GM21529 (cell line): ENCODE data around the gene FXN.
"Not testable (repeated sequence)": the region's sequence is repeated elsewhere in the genome, so short reads cannot be mapped to it uniquely, and the experiment has no call there.

Experiments used
- ATAC-seq: cut with Tn5 transposase; IDR thresholded peaks from one replicate; pipeline ENCODE4 v1.9.1; 2021; ENCODE audit not compliant: unreplicated experiment

The FXN gene

GRCh38 chr9:69097923-69098593 is 62.5 kb downstream of the FXN start:
- ATAC-seq = no peak

GRCh38 chr9:69103348-69103996 is 67.9 kb downstream of the FXN start:
- not testable (repeated sequence) for ATAC-seq

- ATAC-seq = no peak
Observed at GRCh38 chr9:69104830-69105527, 69.4 kb downstream of the FXN start.

GRCh38 chr9:69107771-69108170 is 72.2 kb downstream of the FXN start:
- ATAC-seq = no peak

- ATAC-seq = not testable (repeated sequence)
Observed at GRCh38 chr9:69108706-69109105, 73.2 kb downstream of the FXN start.

GRCh38 chr9:69109152-69109551 is 73.6 kb downstream of the FXN start:
- no peak for ATAC-seq

GRCh38 chr9:69112646-69113045 is 77.1 kb downstream of the FXN start:
- not testable (repeated sequence) for ATAC-seq

GRCh38 chr9:69115621-69116020 is 80.1 kb downstream of the FXN start:
- ATAC-seq = no peak

GRCh38 chr9:69118656-69119055 is 83.1 kb downstream of the FXN start:
- ATAC-seq = no peak

- ATAC-seq = no peak
Observed at GRCh38 chr9:69120380-69121154, 85.0 kb downstream of the FXN start.

GRCh38 chr9:69121155-69122081 is 85.9 kb downstream of the FXN start:
- peak; percentile 64 for ATAC-seq

- ATAC-seq = peak; percentile 55
Observed at GRCh38 chr9:69122082-69122548, 86.6 kb downstream of the FXN start.

GRCh38 chr9:69122549-69123141 is 87.1 kb downstream of the FXN start:
- ATAC-seq = no peak

- no peak for ATAC-seq
Observed at GRCh38 chr9:69130456-69131441, 95.2 kb downstream of the FXN start.

- ATAC-seq = no peak
Observed at GRCh38 chr9:69131682-69132081, 96.1 kb downstream of the FXN start.

- ATAC-seq = no peak
Observed at GRCh38 chr9:69132361-69132760, 96.8 kb downstream of the FXN start.

GRCh38 chr9:69134412-69134811 is 98.9 kb downstream of the FXN start:
- no peak for ATAC-seq

GRCh38 chr9:69136185-69136584 is 100.6 kb downstream of the FXN start:
- no peak for ATAC-seq

GRCh38 chr9:69136779-69137178 is 101.2 kb downstream of the FXN start:
- ATAC-seq = no peak
